Measurements from ENCODE around the gene CORO7.
A peak's percentile ranks its signal among the peaks of the same experiment; 100 is the strongest.

The CORO7 gene

GRCh38 chr16:4319454-4320421 lies 96.7 kb downstream of the CORO7 start:
- no peak for DNase-seq

DNA sequence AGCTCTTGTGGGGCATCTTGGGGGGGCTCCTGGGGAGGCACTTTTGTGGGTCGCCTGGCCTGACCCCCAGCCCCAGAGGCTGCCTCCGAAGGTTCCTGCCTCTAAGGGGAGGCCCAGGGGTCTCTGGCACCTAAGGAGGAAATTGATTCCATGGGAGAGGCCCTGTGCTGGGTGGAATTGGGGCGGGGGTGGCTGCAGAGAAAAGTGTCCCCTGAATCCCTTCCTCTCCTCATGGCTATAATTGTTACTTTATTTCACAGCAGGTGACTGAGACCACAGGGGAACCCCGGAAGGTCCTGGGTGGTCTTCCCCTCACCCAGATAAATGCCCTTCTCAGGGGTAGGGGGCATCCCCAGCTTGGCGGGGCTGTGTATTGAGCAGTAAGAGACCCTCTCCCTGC lies 97.4 kb downstream of the CORO7 start:
- DNase-seq = no peak

DNA sequence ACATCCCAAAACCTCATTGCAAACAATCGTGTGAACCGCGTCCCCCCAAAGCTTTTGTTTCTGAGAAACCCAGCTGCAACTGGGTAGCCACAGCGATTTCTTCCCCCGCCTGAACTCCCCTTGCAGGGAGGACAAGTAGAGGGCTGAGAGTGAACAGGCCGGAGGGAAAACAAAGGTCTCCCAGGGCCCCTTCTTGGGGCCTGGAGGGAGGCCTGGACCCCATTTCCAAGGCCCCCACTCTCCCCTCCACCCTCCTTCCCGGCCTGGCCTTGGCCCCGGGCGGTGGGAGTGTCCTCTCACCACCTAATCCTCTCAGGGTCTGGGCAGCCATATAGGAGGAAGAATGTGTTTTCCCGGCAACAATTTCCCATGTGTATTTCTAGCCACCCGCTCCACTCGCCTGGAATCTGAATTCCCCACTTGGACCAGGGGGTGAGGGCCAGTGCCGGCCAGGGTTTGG lies 97.9 kb downstream of the CORO7 start:
- DNase-seq = no peak

- DNase-seq = no peak
Observed at GRCh38 chr16:4317532-4318450, 98.6 kb downstream of the CORO7 start.

DNA sequence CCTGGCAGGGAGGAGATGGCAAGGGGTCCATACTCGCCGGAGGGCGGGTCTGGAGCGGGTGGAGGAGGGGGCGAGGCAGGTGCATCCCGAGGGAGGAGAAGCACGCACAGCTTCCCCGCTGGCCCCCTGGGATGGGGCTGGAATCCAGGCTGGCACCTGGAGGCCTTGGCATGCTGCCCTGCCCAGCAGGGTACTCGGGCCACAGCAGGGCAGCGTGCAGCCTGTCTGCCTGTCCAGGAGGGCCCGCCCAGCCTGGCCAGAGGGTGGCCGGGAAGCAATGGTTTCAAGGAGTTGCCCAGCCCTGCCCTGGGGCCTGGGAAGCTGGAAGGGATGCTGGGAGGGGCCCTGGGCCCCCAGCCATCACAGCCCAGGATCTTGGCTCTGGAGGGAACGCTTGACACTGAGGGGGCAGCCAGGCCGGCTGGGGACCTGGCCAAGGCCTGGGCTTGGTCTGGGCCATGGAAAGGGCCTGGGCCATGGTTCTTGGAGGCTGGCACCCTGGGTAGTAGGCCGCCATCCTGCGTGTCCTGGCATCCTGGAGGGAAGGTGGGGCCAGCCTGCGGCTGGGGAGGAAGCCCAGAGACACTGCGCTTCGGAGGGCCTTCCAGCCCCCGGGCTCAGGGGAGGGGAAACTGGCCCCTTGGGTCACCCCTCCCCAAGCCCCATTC lies 99.4 kb downstream of the CORO7 start:
- DNase-seq = no peak

DNA sequence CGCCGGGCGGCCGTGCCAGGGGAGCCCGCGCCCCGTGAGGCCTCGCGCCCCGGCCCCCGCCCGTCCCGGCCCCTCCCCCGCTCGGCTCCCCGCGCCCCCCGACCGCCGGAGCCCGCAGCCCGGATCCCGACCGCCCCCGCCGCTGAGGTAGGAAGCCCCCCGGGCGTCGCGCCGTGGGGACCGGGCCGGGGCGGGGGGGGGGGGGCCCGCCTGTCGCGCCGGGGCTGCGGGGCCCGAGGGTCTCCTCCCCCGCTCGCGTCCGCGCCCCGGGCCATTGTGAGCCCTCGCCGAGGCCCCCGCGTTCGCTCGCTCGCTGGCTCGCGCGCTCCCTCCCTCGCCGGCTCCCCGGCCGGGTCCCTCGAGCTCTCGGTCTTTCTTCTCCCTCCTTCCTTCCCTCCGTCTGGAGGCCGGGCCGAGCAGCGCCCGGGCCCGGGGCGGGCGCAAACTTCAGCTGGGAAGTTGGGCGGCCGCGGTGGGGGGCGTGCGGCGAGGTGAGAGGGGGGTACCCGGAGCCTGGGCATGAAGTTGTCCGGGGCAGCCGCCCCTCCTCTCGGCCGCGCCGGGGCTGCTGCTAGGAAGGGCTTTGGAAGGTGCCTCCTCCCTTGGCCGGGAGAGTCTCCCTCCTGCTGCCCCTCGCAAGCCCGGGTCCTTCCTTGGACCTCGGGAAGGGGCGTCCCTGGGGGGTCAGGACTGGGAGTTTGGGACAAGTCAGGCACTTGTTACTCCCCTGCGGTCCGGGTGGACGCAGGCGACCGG lies 100.1 kb downstream of the CORO7 start:
- no peak for DNase-seq

DNA sequence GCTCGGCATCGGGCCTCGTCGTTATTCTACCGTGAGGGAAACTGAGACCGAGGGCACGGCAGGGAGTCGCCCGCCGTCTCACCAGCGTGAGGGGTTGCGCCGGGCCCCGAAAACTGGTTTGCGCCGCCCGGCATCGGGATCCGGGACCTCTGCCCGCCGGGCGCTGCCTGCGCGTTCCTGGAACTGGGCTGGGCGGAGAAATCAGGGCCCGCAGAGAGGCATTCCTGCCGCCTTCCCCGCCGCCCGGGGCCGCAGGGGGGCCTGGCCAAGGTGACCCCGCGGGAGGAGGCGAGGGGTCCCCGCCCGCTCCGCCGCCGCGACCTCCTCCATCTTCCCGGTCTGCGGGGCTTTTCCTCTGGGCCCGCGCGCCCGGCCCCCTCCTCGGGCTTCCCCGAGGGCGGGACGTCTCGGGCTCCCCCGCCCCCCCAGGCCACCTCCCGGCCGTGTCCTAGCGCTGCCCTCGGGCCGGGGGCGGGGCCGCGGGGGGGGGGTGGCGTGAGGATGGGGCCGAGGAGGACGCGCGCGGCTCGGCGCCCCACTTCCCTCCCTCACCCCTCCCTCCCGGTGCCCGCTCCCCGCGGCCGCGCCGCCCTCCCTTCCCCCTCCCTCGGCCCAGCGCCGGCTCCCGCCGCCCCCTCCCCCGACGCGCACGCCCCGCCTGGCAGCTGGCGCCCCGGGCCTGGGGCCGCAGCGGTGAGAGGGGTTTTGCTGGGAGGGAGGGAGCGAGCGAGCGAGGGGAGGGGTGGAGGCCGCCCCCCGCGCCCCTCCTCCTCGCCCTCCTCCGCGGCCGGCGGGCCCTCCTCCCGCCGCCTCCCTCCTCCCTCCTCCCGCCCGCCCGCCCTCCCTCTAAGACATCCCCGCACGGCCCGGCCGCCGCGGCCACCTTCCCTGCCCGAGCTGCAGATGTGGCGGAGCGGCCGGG lies 100.9 kb downstream of the CORO7 start, which contains the start of gene GLIS2:
Gene GLIS2, plus strand, starts transcription at position 882 of the 922 bp plus-strand sequence. CDS start 16,214 bp downstream, outside the sequence.
- DNase-seq = peak; percentile 17

DNA sequence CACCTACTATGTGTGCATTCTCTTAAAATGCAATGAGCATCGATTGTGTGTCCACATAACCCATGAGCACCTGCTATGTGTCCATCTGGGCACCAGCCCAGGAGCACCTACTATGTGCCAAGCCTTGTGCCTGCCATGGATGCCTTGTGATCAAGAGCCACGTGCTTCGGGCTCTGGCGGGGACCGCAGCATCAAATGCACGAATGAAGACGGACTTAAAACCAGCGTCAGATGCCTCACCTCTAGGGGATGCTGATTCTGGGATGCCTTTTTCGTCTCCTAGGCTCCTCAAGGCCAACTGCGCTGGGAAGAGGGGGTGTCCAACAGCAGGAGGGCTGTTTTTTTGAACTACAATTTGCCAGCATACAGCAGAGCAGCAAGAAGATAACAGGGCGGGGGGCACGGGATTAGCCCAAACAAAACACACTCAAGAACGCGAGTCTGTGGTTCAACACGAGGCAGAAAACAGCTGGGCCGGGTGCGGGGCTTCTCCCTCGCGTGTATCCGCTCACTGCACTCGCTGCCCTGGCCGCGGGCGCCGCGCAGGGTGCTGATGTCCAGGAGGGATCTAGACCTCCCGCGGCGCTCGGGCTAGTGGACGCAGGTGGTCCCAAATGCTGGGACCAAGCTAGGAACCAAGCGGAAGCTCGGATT lies 101.7 kb downstream of the CORO7 start:
- no peak for DNase-seq

DNA sequence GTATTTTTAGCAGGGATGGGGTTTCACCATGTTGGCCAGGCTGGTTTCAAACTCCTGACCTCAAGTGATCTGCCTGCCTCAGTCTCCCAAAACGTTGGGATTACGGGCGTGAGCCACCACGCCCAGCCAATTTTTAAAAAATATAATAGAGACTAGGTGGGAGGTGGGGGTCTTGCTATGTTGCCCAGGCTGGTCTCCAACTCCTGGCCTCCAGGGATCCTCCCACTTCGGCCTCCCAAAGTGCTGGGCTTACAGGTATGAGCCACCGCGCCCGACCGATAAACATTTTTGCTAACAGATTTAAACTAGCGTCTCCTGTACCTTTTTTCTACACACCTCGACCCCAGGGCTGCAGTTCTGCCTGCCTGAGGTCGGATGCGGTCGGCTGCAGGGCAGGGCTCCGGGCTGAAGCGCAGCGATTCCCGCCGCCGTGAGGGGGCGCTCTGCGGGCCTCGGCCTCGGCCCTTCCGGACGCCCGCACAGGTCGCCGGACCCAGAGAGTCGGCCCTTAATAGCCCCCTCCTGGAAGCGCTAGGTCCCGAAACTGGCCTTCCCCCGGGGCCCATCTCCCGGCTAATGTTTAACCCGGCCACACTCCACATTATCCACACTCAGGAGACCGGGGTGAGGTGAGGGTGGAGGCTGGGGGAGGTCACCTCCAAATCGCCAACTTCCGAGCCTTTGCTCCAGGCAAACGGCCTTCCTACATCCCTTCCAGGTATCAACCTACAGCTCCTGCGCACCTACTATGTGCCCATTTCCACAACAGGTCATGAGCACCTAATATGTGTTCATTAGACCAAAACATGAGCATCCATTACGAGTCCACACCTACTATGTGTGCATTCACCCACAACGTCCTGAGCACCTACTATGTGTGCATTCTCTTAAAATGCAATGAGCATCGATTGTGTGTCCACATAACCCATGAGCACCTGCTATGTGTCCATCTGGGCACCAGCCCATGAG lies 102.5 kb downstream of the CORO7 start:
- no peak for DNase-seq

DNA sequence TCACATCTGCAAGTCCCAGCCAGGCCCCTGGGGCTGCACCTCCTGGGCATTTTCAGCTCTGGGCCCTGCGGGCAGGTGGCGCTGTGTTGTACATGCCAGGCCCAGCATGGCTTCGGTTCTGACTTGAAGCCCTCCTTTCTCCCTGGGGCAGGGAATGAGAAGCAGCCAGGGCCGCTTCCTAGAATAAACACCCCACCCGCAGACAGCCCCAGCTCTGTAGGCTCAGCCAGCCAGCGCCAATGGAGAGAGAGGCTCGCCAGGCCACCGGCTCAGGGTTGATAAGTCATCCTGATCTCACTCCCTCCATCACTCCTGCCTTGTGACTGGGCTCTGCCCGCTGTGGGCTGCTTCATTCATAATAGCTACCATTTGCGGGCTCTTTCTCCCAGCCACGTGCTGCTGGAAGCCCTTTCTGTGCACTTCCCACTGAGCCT lies 106.5 kb downstream of the CORO7 start:
- DNase-seq = no peak

GRCh38 chr16:4309102-4309832 lies 107.1 kb downstream of the CORO7 start:
- DNase-seq = no peak

- DNase-seq = peak; percentile 63
Observed at GRCh38 chr16:4307215-4308037, 109.0 kb downstream of the CORO7 start.

DNA sequence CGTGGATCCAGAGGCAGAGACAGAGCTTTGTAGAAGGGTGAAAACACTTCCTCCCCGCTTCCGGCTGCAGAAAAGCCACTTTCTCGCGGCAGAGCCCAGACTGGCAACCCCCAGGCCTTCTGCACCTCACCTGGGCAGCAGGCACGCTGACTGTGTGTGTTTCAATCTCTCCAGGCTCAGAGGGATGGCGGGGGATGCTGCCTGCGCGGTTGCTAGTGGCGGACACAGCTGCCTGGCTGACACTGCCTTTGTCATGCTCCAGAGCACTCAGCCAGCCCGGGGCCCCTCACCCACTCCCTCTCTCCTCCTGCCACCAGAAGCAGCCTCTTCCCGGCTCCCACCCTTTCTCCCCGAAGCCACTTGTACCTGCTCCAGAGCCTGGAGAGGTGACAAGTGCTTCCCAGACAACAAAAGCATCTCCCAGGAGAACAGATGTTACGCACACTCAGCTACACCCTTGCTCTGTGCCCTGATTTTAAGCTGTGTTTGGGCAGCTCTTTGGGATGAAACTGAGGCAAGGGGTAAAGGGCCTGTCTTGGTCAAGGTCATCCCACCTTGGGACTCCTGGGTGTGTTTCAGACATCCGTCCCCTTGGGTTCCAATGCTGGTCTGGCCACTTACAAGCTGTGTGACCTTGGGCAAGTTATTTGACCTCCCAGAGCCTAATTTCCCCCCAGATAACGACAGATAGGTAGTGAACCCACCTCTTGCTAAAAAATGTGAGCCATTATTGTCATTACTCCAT lies 109.8 kb downstream of the CORO7 start:
- DNase-seq = no peak

Data from GDM1 (cell line).